Kidney (tissue), 14 donors: ENCODE data around the gene CACNA1H. TPM values are rescaled to one million over a fixed set of nuclear protein-coding genes. Genes with fewer than 3 reads are reported as not detected.

Experiments
- DNase-seq, 5 donors: peaks; one replicate each; pipeline ENCODE4 v3.0.0-alpha.2; 2013 to 2020
- FAIRE-seq: peaks from 2 replicates; lab custom pipeline; 2012; peaks lifted over from hg19 to GRCh38; lab: Jason Lieb, UNC
- H3K27ac ChIP-seq, 2 donors: one replicate each; pipeline ENCODE4 v1.7.0; 2013; ENCODE audit warnings: low read depth in 2 of 2, low read length in 2 of 2, inconsistent platforms in 1 of 2
- H3K27me3 ChIP-seq: one replicate; pipeline ENCODE4 v1.7.1; 2013; ENCODE audit warnings: low read length, inconsistent platforms; ENCODE audit not compliant: control insufficient read depth, insufficient read depth
- H3K36me3 ChIP-seq, 3 donors: one replicate each; pipeline versions ENCODE4 v1.7.0 to v1.7.1; 2013; ENCODE audit warnings: low read length in 3 of 3, control low read depth in 1 of 3, inconsistent platforms in 1 of 3; ENCODE audit not compliant: insufficient read depth in 3 of 3, control insufficient read depth in 2 of 3
- H3K4me1 ChIP-seq, 3 donors: one replicate each; pipeline versions ENCODE4 v1.7.0 to v1.7.1; 2013; ENCODE audit warnings: low read length in 3 of 3, inconsistent platforms in 1 of 3, low read depth in 1 of 3; ENCODE audit not compliant: control insufficient read depth in 2 of 3, insufficient read depth in 2 of 3
- H3K4me3 ChIP-seq, 3 donors: one replicate each; pipeline versions ENCODE4 v1.7.0 to v1.8.1; 2013; ENCODE audit warnings: low read length in 3 of 3, control low read depth in 1 of 3, inconsistent platforms in 1 of 3
- H3K9ac ChIP-seq, 3 donors: one replicate each; pipeline versions ENCODE4 v1.7.0 to v1.7.1; 2013; ENCODE audit warnings: low read length in 3 of 3, control low read depth in 1 of 3, inconsistent platforms in 1 of 3
- H3K9me3 ChIP-seq, 3 donors: one replicate each; pipeline versions ENCODE4 v1.7.0 to v1.7.1; 2013; ENCODE audit warnings: low read length in 3 of 3, control low read depth in 1 of 3, inconsistent platforms in 1 of 3; ENCODE audit not compliant: control insufficient read depth in 2 of 3, insufficient read depth in 1 of 3
- CTCF ChIP-seq: IDR thresholded peaks from 3 replicates; pipeline ENCODE4 v1.5.1; 2012; ENCODE audit warnings: mild to moderate bottlenecking, moderate library complexity, borderline replicate concordance; ENCODE audit not compliant: insufficient read depth; ENCODE audit errors: extremely low read depth
- intact Hi-C: fragments of 100-400 bp; cut with DNase I; formaldehyde crosslinking; loops from one replicate; pipeline ENCODE4 v1.11.1; 2022
- polyA plus RNA-seq: library from polyadenylated mRNA; stranded (reverse); fragments of 350-450 nt; fragmentation: Illumina TruSeq; extraction: RNeasy Lipid Tissue Mini Kit (QIAGEN cat#74804); gene quantifications from one replicate; pipeline ENCODE4 v1.2.3, GENCODE V29; 2014; ENCODE audit warnings: low read depth, low replicate concordance; ENCODE audit not compliant: insufficient read depth
- total RNA-seq: library from RNA; stranded (reverse); fragmentation: NEBNext Ultra II Directional; extraction: Animal tissue kit (Norgen Biotek cat#: 25700); gene quantifications from one replicate; pipeline ENCODE4 v1.2.1, GENCODE V29; 2021
- donor health status: control.
- donor health status: control.
- donor health status: control.
- donor health status: control.
- donor health status: control.
- donor health status: DM: yes; HTN: yes; CAD: no.
- donor health status: Normal renal cell carcinoma (clear cell type).

Gene CACNA1H
- total and polyA plus RNA-seq, 2 donors from 2014 or later = 6.4 to 20.6 TPM

- FAIRE-seq (no peak), DNase-seq (no peak)
- intact Hi-C loops = no loop called here
- H3K36me3 ChIP-seq = no peaks in the 10 kb centered on the region
- no peaks in the 10 kb centered on the region for H3K27me3 ChIP-seq
- H3K9ac ChIP-seq = no peak overlapping the region
- no peak overlapping the region for H3K4me3 ChIP-seq
- no peak overlapping the region for H3K27ac ChIP-seq
- peaks cover 0 to 5% (median 0%) of the 10 kb centered on the region in 3 donors for H3K4me1 ChIP-seq
- no peaks in the 10 kb centered on the region for H3K9me3 ChIP-seq
- no peak for TF ChIP-seq CTCF
Measured at GRCh38 chr16:1150511-1150982, 2.4 kb upstream of the CACNA1H start.

- Histone ChIP-seq H3K4me3 (no peak overlapping the region), H3K36me3 (no peaks in the 10 kb centered on the region), H3K27me3 (no peaks in the 10 kb centered on the region), H3K9ac (no peak overlapping the region), H3K4me1 (peaks cover 0 to 5% (median 0%) of the 10 kb centered on the region in 3 donors), H3K9me3 (no peaks in the 10 kb centered on the region), H3K27ac (no peak overlapping the region)
- intact Hi-C loops = no loop called here
- no peak for FAIRE-seq
- DNase-seq = no peak
- TF ChIP-seq CTCF = no peak
Measured at GRCh38 chr16:1151424-1152122, 1.3 kb upstream of the CACNA1H start.

GRCh38 chr16:1152123-1152638, 725 bp upstream of the CACNA1H start:
- no peaks in the 10 kb centered on the region for H3K9me3 ChIP-seq
- no peak for FAIRE-seq
- H3K27me3 ChIP-seq = no peaks in the 10 kb centered on the region
- no peak overlapping the region for H3K9ac ChIP-seq
- peaks cover 0 to 5% (median 0%) of the 10 kb centered on the region in 3 donors for H3K4me1 ChIP-seq
- H3K36me3 ChIP-seq = no peaks in the 10 kb centered on the region
- peak in 4 of 5 donors; percentile 51 to 89 (median 65) for DNase-seq
- intact Hi-C loops = no loop called here
- no peak for TF ChIP-seq CTCF
- no peak overlapping the region for H3K27ac ChIP-seq
- H3K4me3 ChIP-seq = no peak overlapping the region
